HepG2 (cell line): ENCODE results near the gene CHST12. TPM values are rescaled to one million over a fixed set of nuclear protein-coding genes. Genes with fewer than 3 reads are reported as not detected.

Experiments used
- ERF ChIP-seq: IDR thresholded peaks from 2 replicates; pipeline ENCODE4 v1.6.1; 2018; ENCODE audit warnings: missing biosample characterization, missing genetic modification reagents
- HMG20B ChIP-seq: conservative IDR thresholded peaks from 2 replicates; pipeline ENCODE4 v1.6.1; 2016; ENCODE audit warnings: missing genetic modification reagents, missing compliant biosample characterization
- HMGXB3 ChIP-seq: sonication (generic); formaldehyde crosslinking; IDR thresholded peaks from 2 replicates; pipeline ENCODE4 v1.4.0; 2020; ENCODE audit warnings: missing genetic modification reagents, borderline replicate concordance
- HNF4A ChIP-seq: sonication (generic); formaldehyde crosslinking; IDR thresholded peaks from 2 replicates; pipeline ENCODE4 v1.4.0; 2020; ENCODE audit warnings: missing genetic modification reagents
- IRF9 ChIP-seq: sonication (generic); formaldehyde crosslinking; IDR thresholded peaks from 2 replicates; pipeline ENCODE4 v1.8.0; 2022; ENCODE audit warnings: missing genetic modification reagents, mild to moderate bottlenecking, borderline replicate concordance
- JUN ChIP-seq: sonication (generic); formaldehyde crosslinking; IDR thresholded peaks from 2 replicates; pipeline ENCODE4 v1.4.0; 2020; ENCODE audit warnings: mild to moderate bottlenecking, missing genetic modification reagents
- KDM1A ChIP-seq: IDR thresholded peaks from 2 replicates; pipeline ENCODE4 v1.6.1; 2016; ENCODE audit warnings: missing compliant biosample characterization
- MAX ChIP-seq: IDR thresholded peaks from 2 replicates; pipeline ENCODE4 v1.6.1; 2012; ENCODE audit warnings: inconsistent platforms
- MEF2D ChIP-seq: sonication (generic); formaldehyde crosslinking; IDR thresholded peaks from 2 replicates; pipeline ENCODE4 v1.5.1; 2020; ENCODE audit warnings: mild to moderate bottlenecking, missing genetic modification reagents
- MXI1 ChIP-seq: IDR thresholded peaks from 3 replicates; pipeline ENCODE4 v1.6.1; 2012; ENCODE audit warnings: low read depth, low read length, inconsistent platforms, borderline replicate concordance
- NR0B2 ChIP-seq: sonication (generic); formaldehyde crosslinking; IDR thresholded peaks from 2 replicates; pipeline ENCODE4 v1.4.0; 2020; ENCODE audit warnings: mild to moderate bottlenecking, missing genetic modification reagents
- SAP130 ChIP-seq: IDR thresholded peaks from 2 replicates; pipeline ENCODE4 v1.6.1; 2016; ENCODE audit warnings: low read depth
- TAF1 ChIP-seq: sonication (generic); formaldehyde crosslinking; IDR thresholded peaks from 2 replicates; pipeline ENCODE4 v1.4.0; 2020; ENCODE audit warnings: missing genetic modification reagents
- ZNF83 ChIP-seq: sonication (generic); formaldehyde crosslinking; IDR thresholded peaks from 2 replicates; pipeline ENCODE4 v1.4.0; 2020; ENCODE audit warnings: missing genetic modification reagents, mild to moderate bottlenecking, borderline replicate concordance
- polyA plus RNA-seq, 8 experiments: library from polyadenylated mRNA; depleted of rRNA in 3 of 8; stranded (reverse) in 7 of 8; unstranded in 1 of 8; fragments of >200 nt; fragmentation: Illumina TruSeq in 4 of 8; extraction: Trizol in 4 of 8; gene quantifications; 2 replicates each; pipeline versions ENCODE4 v1.2.1 to v1.2.3, GENCODE V29; 2011 to 2016; ENCODE audit warnings: low read depth in 4 of 8, missing spikeins in 1 of 8, mixed read lengths in 1 of 8; ENCODE audit not compliant: insufficient read depth in 1 of 8
- total RNA-seq, 5 experiments: library from RNA; depleted of rRNA; stranded (reverse); fragments of >200 nt; fragmentation: Illumina TruSeq; extraction: Trizol; gene quantifications; 2 replicates each; pipeline ENCODE4 v1.2.3, GENCODE V29; 2016; ENCODE audit warnings: low read depth in 1 of 5
- TF ChIP-seq, protein P1 (sequence below): sonication (generic); formaldehyde crosslinking; IDR thresholded peaks from 2 replicates; pipeline ENCODE4 v1.5.1; 2020; ENCODE audit warnings: missing genetic modification reagents, mild to moderate bottlenecking, borderline replicate concordance
- TF ChIP-seq, protein P2 (sequence below): sonication (generic); formaldehyde crosslinking; IDR thresholded peaks from 2 replicates; pipeline ENCODE4 v1.5.0; 2020; ENCODE audit warnings: mild to moderate bottlenecking, missing genetic modification reagents, borderline replicate concordance

Gene CHST12
- total and polyA plus RNA-seq, 2 of the 13 experiments (the other 11 are each of a cell fraction or from before 2014, with no cell fraction given), result 6.4 to 15.8 TPM

DNA sequence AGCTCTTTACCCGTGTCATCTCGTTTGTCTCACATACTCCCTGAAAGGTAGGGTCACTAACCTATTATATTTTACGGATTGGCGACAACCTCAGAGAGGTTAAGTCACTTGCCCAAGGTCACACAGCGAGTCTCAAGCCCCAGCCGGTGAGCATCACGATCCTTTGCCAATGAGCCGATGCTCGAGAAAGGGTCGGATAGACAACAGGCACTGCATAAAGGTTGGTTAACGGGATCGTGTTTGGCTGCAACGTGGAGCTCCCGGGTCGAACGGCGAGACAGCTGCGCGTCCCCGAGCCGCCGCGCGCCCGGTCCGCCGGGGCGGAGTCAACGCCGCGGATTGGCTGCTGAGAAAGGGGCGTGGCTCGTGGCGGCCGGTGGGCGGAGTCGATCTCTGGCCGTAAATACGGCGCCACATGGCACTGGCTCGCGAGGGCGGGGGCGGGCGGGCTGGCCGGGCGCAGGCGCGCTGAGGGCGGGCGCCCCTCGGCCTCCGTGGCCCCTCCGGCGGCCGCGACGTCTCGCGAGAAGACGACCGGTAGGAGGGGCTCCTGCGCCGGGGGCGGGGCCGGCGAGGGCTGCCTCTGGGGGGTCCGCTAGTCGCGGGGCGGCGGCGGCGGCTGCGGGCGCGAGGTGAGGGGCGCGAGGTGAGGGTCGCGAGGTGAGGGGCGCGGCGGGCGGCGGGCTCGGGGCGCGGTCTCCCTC, at the start of gene CHST12 (continued):
- TF ChIP-seq, protein P1, sequence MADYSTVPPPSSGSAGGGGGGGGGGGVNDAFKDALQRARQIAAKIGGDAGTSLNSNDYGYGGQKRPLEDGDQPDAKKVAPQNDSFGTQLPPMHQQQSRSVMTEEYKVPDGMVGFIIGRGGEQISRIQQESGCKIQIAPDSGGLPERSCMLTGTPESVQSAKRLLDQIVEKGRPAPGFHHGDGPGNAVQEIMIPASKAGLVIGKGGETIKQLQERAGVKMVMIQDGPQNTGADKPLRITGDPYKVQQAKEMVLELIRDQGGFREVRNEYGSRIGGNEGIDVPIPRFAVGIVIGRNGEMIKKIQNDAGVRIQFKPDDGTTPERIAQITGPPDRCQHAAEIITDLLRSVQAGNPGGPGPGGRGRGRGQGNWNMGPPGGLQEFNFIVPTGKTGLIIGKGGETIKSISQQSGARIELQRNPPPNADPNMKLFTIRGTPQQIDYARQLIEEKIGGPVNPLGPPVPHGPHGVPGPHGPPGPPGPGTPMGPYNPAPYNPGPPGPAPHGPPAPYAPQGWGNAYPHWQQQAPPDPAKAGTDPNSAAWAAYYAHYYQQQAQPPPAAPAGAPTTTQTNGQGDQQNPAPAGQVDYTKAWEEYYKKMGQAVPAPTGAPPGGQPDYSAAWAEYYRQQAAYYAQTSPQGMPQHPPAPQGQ, result 0 out of 2 replicates have a peak, but pooled peaks have one; percentile 30
- TF ChIP-seq, protein P2, sequence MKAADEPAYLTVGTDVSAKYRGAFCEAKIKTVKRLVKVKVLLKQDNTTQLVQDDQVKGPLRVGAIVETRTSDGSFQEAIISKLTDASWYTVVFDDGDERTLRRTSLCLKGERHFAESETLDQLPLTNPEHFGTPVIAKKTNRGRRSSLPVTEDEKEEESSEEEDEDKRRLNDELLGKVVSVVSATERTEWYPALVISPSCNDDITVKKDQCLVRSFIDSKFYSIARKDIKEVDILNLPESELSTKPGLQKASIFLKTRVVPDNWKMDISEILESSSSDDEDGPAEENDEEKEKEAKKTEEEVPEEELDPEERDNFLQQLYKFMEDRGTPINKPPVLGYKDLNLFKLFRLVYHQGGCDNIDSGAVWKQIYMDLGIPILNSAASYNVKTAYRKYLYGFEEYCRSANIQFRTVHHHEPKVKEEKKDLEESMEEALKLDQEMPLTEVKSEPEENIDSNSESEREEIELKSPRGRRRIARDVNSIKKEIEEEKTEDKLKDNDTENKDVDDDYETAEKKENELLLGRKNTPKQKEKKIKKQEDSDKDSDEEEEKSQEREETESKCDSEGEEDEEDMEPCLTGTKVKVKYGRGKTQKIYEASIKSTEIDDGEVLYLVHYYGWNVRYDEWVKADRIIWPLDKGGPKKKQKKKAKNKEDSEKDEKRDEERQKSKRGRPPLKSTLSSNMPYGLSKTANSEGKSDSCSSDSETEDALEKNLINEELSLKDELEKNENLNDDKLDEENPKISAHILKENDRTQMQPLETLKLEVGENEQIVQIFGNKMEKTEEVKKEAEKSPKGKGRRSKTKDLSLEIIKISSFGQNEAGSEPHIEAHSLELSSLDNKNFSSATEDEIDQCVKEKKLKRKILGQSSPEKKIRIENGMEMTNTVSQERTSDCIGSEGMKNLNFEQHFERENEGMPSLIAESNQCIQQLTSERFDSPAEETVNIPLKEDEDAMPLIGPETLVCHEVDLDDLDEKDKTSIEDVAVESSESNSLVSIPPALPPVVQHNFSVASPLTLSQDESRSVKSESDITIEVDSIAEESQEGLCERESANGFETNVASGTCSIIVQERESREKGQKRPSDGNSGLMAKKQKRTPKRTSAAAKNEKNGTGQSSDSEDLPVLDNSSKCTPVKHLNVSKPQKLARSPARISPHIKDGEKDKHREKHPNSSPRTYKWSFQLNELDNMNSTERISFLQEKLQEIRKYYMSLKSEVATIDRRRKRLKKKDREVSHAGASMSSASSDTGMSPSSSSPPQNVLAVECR (CRISPR knock-in tag), result peak; percentile 70
- 0 out of 2 replicates have a peak, but pooled peaks have one; percentile 83 for TF ChIP-seq ZNF83 (CRISPR knock-in tag)
- TF ChIP-seq IRF9 (CRISPR knock-in tag), result peak; percentile 69; the same call in 1 of the 2 replicates
- TF ChIP-seq HMG20B, result no peak
- peak; percentile 29; the same call in 1 of the 2 replicates for TF ChIP-seq MEF2D (CRISPR knock-in tag)
- peak; percentile 65; the same call in 1 of the 2 replicates for TF ChIP-seq NR0B2 (CRISPR knock-in tag)
- TF ChIP-seq HNF4A, result 0 out of 2 replicates have a peak, but pooled peaks have one; percentile 9
- TF ChIP-seq KDM1A (CRISPR knock-in tag), result peak; percentile 97
- peak; percentile 60; the same call in 1 of the 2 replicates for TF ChIP-seq HMGXB3
- peak; percentile 83; the same call in 1 of the 2 replicates for TF ChIP-seq TAF1 (CRISPR knock-in tag)
- TF ChIP-seq MXI1, result peak; percentile 95; the same call in 2 of the 3 replicates
- TF ChIP-seq ERF, result 0 out of 2 replicates have a peak, but pooled peaks have one; percentile 31
- peak; percentile 76 for TF ChIP-seq SAP130
- TF ChIP-seq MAX, result peak; percentile 91
- no peak for TF ChIP-seq JUN
